ENCODE measurements around the gene BHLHE23.
A peak's percentile ranks its signal among the peaks of the same experiment; 100 is the strongest.

BHLHE23 gene

GRCh38 chr20:63008541-63009044 is 1.8 kb upstream of the BHLHE23 start:
- no peak for TF ChIP-seq EZH2phosphoT487 (IDR thresholded peaks at IDR 0.05; ENCODE audit: low read length)
- TF ChIP-seq CTCF (IDR thresholded peaks at IDR 0.05; ENCODE audit: low read length) = no peak
- no peak for TF ChIP-seq EZH2 (optimal IDR thresholded peaks at IDR 0.05; ENCODE audit: low read depth, low read length)
- H3K27me3 ChIP-seq (replicated peaks; ENCODE audit: insufficient read depth, low read length) = peaks cover 49% of the 10 kb centered on the region
- no peaks in the 10 kb centered on the region for H3K36me3 ChIP-seq (replicated peaks; ENCODE audit: insufficient read depth, low read length)
- peaks cover 17% of the 10 kb centered on the region for H3K4me1 ChIP-seq (ENCODE audit: low read length)
- H3K4me2 ChIP-seq (ENCODE audit: low read depth, low read length) = peak overlapping the region; percentile 86; the same call in 1 of the 2 replicates
- H3K9me2 ChIP-seq (replicated peaks; ENCODE audit: insufficient read depth, low read length) = no peaks in the 10 kb centered on the region
- no peak overlapping the region for H3K27ac ChIP-seq (ENCODE audit: low read length)
- no peak overlapping the region for H3K9ac ChIP-seq (ENCODE audit: low read length)
- no peaks in the 10 kb centered on the region for H4K20me1 ChIP-seq (ENCODE audit: insufficient read depth, low read length)
- H3F3A ChIP-seq (ENCODE audit: insufficient read depth, low read length) = peaks cover 26% of the 10 kb centered on the region
- H3K9me3 ChIP-seq (replicated peaks; ENCODE audit: insufficient read depth, low read length) = no peaks in the 10 kb centered on the region
- no peak for DNase-seq
- no peak overlapping the region for H2AFZ ChIP-seq (ENCODE audit: low read length)
- no peaks in the 10 kb centered on the region for H3K79me2 ChIP-seq (ENCODE audit: low read length)
- H3K4me3 ChIP-seq (ENCODE audit: low read length) = peak overlapping the region; percentile 73

DNA sequence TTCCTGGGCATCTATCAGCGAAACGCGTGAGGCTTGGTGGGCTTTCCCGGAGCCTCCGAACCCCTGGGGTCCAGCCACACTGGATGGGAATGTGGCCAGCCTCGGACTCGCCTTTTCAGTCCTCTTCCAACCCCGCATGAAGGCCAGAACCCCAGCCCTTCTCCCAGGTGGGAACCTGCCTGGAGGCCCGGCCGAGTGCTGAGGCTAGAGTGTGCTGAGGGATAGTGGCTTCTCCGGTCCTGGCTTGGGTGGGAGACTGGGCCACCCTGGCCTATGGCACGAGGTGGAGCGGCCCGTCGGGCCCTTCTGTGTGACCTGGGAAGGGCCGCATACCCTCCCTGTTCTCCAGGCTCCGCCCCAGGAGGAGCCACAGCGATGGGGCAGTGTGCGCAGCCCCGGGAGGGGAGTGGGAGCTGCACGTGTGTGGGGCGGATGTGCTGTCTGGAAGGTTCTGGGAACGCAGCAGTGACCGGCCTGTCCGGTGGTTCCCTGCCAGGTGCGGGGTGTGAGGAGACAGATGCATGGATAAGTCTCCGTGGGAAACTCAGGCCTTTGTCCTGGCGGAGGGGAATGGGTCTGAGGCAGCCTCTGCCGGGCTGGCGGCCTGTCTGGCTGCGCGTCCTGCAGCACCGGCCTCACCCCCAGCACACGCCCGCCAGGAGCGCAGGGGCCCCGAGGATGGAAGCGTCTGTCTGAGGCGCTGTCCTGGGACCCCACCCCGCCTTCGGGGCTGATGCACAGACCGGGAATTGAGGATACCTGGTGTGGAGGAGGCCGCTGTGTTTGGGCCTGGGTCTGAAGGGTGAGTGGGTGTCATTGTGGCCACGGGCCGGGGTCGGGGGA is 1.1 kb upstream of the BHLHE23 start:
- Histone ChIP-seq H3K4me2 (ENCODE audit: low read depth, low read length) (no peak overlapping the region), H3K4me1 (ENCODE audit: low read length) (peaks cover 14% of the 10 kb centered on the region), H3K36me3 (replicated peaks; ENCODE audit: insufficient read depth, low read length) (no peaks in the 10 kb centered on the region), H3K9me3 (replicated peaks; ENCODE audit: insufficient read depth, low read length) (no peaks in the 10 kb centered on the region), H2AFZ (ENCODE audit: low read length) (no peak overlapping the region), H3K27ac (ENCODE audit: low read length) (no peak overlapping the region), H3K9ac (ENCODE audit: low read length) (no peak overlapping the region), H4K20me1 (ENCODE audit: insufficient read depth, low read length) (no peaks in the 10 kb centered on the region), H3K27me3 (replicated peaks; ENCODE audit: insufficient read depth, low read length) (peaks cover 56% of the 10 kb centered on the region), H3K9me2 (replicated peaks; ENCODE audit: insufficient read depth, low read length) (no peaks in the 10 kb centered on the region), H3F3A (ENCODE audit: insufficient read depth, low read length) (peaks cover 25% of the 10 kb centered on the region), H3K79me2 (ENCODE audit: low read length) (no peaks in the 10 kb centered on the region), H3K4me3 (ENCODE audit: low read length) (no peak overlapping the region)
- TF ChIP-seq CTCF (IDR thresholded peaks at IDR 0.05; ENCODE audit: low read length) = no peak
- peak; percentile 56 for TF ChIP-seq EZH2 (optimal IDR thresholded peaks at IDR 0.05; ENCODE audit: low read depth, low read length)
- peak; percentile 25; the same call in 1 of the 2 replicates for TF ChIP-seq EZH2phosphoT487 (IDR thresholded peaks at IDR 0.05; ENCODE audit: low read length)
- no peak for DNase-seq

GRCh38 chr20:63007360-63007645 is 539 bp upstream of the BHLHE23 start:
- no peak overlapping the region for H2AFZ ChIP-seq (ENCODE audit: low read length)
- peaks cover 62% of the 10 kb centered on the region for H3K27me3 ChIP-seq (replicated peaks; ENCODE audit: insufficient read depth, low read length)
- peaks cover 19% of the 10 kb centered on the region for H3F3A ChIP-seq (ENCODE audit: insufficient read depth, low read length)

More at GRCh38 chr20:63007360-63007645, 539 bp upstream of the BHLHE23 start:
- Histone ChIP-seq H3K9me2 (replicated peaks; ENCODE audit: insufficient read depth, low read length) (no peaks in the 10 kb centered on the region), H3K27ac (ENCODE audit: low read length) (no peak overlapping the region), H3K4me2 (ENCODE audit: low read depth, low read length) (no peak overlapping the region), H3K9me3 (replicated peaks; ENCODE audit: insufficient read depth, low read length) (no peaks in the 10 kb centered on the region), H3K4me1 (ENCODE audit: low read length) (peaks cover 8% of the 10 kb centered on the region; the same call in 1 of the 2 replicates), H4K20me1 (ENCODE audit: insufficient read depth, low read length) (no peaks in the 10 kb centered on the region), H3K79me2 (ENCODE audit: low read length) (no peaks in the 10 kb centered on the region), H3K4me3 (ENCODE audit: low read length) (no peak overlapping the region), H3K36me3 (replicated peaks; ENCODE audit: insufficient read depth, low read length) (no peaks in the 10 kb centered on the region), H3K9ac (ENCODE audit: low read length) (no peak overlapping the region)
- DNase-seq = no peak
- TF ChIP-seq EZH2phosphoT487 (IDR thresholded peaks at IDR 0.05; ENCODE audit: low read length) = no peak
- TF ChIP-seq EZH2 (optimal IDR thresholded peaks at IDR 0.05; ENCODE audit: low read depth, low read length) = no peak
- no peak for TF ChIP-seq CTCF (IDR thresholded peaks at IDR 0.05; ENCODE audit: low read length)

All from MM.1S (cell line).